ENCODE data around the gene ATXN7L1. TPM values are rescaled to one million over a fixed set of nuclear protein-coding genes. Genes with fewer than 3 reads are reported as not detected.
"Not testable (repeated sequence)": the region's sequence is repeated elsewhere in the genome, so short reads cannot be mapped to it uniquely, and the experiment has no call there.

Gene ATXN7L1
- polyA plus RNA-seq, 1 experiment: 5.5 TPM

GRCh38 chr7:105699568-105700236 lies 176.7 kb downstream of the ATXN7L1 start:
- ChIA-PET POLR2A (no interaction called here), CTCF (interaction anchor here (0.7 kb wide), 1 partner anchor 48 kb away, joined by 9 read pairs; no protein-coding TSS in a partner anchor)
- H3K27ac ChIP-seq (ENCODE audit: low read depth, low read length): no peak overlapping the region
- no peak for TF ChIP-seq CTCF (IDR thresholded peaks at IDR 0.05; ENCODE audit: low read depth, low read length)
- H3K4me3 ChIP-seq (ENCODE audit: low read depth, low read length): no peak overlapping the region
- DNase-seq (ENCODE audit: low read depth, low spot score): no peak
- H3K27me3 ChIP-seq (ENCODE audit: control insufficient read depth, insufficient read depth, low read length): no peaks in the 10 kb centered on the region
- no peaks in the 10 kb centered on the region for H3K9me3 ChIP-seq (ENCODE audit: control insufficient read depth, insufficient read depth, low read length)

GRCh38 chr7:105698531-105698930 lies 177.9 kb downstream of the ATXN7L1 start:
- ChIA-PET CTCF (no interaction called here), POLR2A (no interaction called here)
- Histone ChIP-seq H3K27me3 (ENCODE audit: control insufficient read depth, insufficient read depth, low read length) (no peaks in the 10 kb centered on the region), H3K9me3 (ENCODE audit: control insufficient read depth, insufficient read depth, low read length) (no peaks in the 10 kb centered on the region), H3K27ac (ENCODE audit: low read depth, low read length) (no peak overlapping the region), H3K4me3 (ENCODE audit: low read depth, low read length) (no peak overlapping the region)
- no peak for TF ChIP-seq CTCF (IDR thresholded peaks at IDR 0.05; ENCODE audit: low read depth, low read length)
- no peak for DNase-seq (ENCODE audit: low read depth, low spot score)

- no peak for TF ChIP-seq CTCF (IDR thresholded peaks at IDR 0.05; ENCODE audit: low read depth, low read length)
Measured at GRCh38 chr7:105697753-105698152, 178.6 kb downstream of the ATXN7L1 start.

GRCh38 chr7:105697169-105697568 lies 179.2 kb downstream of the ATXN7L1 start:
- H3K27me3 ChIP-seq (ENCODE audit: control insufficient read depth, insufficient read depth, low read length); DNase-seq (ENCODE audit: low read depth, low spot score); H3K27ac ChIP-seq (ENCODE audit: low read depth, low read length); H3K4me3 ChIP-seq (ENCODE audit: low read depth, low read length); H3K9me3 ChIP-seq (ENCODE audit: control insufficient read depth, insufficient read depth, low read length); POLR2A ChIA-PET; CTCF ChIA-PET: not testable (repeated sequence)

More at GRCh38 chr7:105697753-105698152, 178.6 kb downstream of the ATXN7L1 start:
- Histone ChIP-seq H3K4me3 (ENCODE audit: low read depth, low read length) (no peak overlapping the region), H3K27ac (ENCODE audit: low read depth, low read length) (no peak overlapping the region), H3K9me3 (ENCODE audit: control insufficient read depth, insufficient read depth, low read length) (no peaks in the 10 kb centered on the region), H3K27me3 (ENCODE audit: control insufficient read depth, insufficient read depth, low read length) (no peaks in the 10 kb centered on the region)
- ChIA-PET CTCF (no interaction called here), POLR2A (no interaction called here)
- DNase-seq (ENCODE audit: low read depth, low spot score): no peak

GRCh38 chr7:105693576-105693975 lies 182.8 kb downstream of the ATXN7L1 start:
- no peaks in the 10 kb centered on the region for H3K27me3 ChIP-seq (ENCODE audit: control insufficient read depth, insufficient read depth, low read length)
- no peak overlapping the region for H3K27ac ChIP-seq (ENCODE audit: low read depth, low read length)
- ChIA-PET POLR2A (no interaction called here), CTCF (no interaction called here)
- no peaks in the 10 kb centered on the region for H3K9me3 ChIP-seq (ENCODE audit: control insufficient read depth, insufficient read depth, low read length)
- no peak for DNase-seq (ENCODE audit: low read depth, low spot score)
- H3K4me3 ChIP-seq (ENCODE audit: low read depth, low read length): no peak overlapping the region
- TF ChIP-seq CTCF (IDR thresholded peaks at IDR 0.05; ENCODE audit: low read depth, low read length): no peak
